Posterior vena cava (tissue), 2 donors: Measurements from ENCODE around the gene ILF3. TPM values are rescaled to one million over a fixed set of nuclear protein-coding genes. Genes with fewer than 3 reads are reported as not detected.

Source experiments
- DNase-seq: peaks from one replicate; pipeline ENCODE4 v3.0.0-alpha.2; 2020; ENCODE audit warnings: low spot score
- intact Hi-C, 2 donors: fragments of 100-400 bp; cut with DNase I; formaldehyde crosslinking; loops; one replicate each; pipeline versions ENCODE4 v1.14.1 to v1.14.2; 2022 to 2023
- microRNA-seq, 2 donors: library from miRNA; unstranded; fragments of <30 nt; microRNA quantifications; one replicate each; pipeline ENCODE4 v1.2.0, GENCODE V29; 2020 to 2021; ENCODE audit warnings: borderline microRNAs expressed in 2 of 2
- total RNA-seq, 2 donors: library from RNA; stranded (reverse); fragmentation: NEBNext Ultra II Directional; extraction: Animal tissue kit (Norgen Biotek cat#: 25700); gene quantifications; one replicate each; pipeline ENCODE4 v1.2.1, GENCODE V29; 2021
- donor health status: DM: yes; HTN: yes; CAD: no.
- donor health status: DM: yes; HTN: yes; CAD: no.

Gene ILF3
- total RNA-seq, 2 donors from 2014 or later = 139 to 154 TPM

DNA sequence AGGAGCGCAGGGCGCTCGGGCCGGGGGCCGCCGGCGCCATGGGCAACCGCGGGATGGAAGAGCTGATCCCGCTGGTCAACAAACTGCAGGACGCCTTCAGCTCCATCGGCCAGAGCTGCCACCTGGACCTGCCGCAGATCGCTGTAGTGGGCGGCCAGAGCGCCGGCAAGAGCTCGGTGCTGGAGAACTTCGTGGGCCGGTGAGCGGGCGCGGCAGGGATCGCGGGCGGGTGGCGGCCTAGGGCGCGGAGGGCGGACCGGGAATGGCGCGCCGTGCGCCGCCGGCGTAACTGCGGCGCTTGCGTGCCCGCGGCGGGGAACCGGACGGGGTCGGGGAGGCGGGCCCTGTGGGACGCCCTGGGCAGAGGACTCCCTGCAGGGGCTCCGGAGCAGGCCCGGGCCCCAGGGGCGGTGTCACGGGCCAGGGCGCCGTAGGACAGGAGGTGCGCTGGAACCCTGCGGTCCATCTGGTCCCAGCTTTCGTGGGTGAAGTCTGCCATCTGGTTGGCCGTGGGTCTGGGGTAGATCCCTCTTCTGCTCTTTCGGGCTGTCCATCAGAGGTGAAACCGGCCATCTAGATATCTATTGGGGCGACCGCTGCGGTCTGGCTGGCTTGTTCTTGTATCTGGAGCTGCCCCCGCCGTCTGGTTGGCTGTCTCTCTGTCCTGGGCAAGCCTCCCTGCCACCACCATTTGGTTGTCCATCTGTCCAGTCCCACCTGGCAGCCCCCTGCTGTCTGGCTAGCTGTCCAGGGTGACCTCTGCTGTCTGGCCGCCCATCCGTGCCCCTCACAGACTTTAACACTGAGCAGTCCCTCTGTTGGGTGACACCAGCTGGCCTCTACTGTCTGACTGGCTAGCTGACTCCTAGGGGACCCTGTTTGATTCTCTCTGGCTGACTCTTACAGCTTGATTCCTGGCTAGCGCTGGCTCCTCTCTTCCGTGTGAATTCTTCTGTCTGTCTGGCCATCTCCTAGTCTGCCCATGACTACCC lies 64.4 kb downstream of the ILF3 start:
- intact Hi-C loops = loop anchor here (1.0 to 10.0 kb wide), 3 partner anchors 35 to 146 kb away; no protein-coding TSS in a partner anchor

GRCh38 chr19:10719466-10719961 lies 65.4 kb downstream of the ILF3 start:
- no peak for DNase-seq
- intact Hi-C loops = loop anchor here (5.0 to 10.0 kb wide), 2 partner anchors 48 to 145 kb away; no protein-coding TSS in a partner anchor

More for the DNA sequence above, 64.4 kb downstream of the ILF3 start:
- DNase-seq = peak; percentile 90

GRCh38 chr19:10720607-10721125 lies 66.5 kb downstream of the ILF3 start:
- intact Hi-C loops = no loop called here
- no peak for DNase-seq

DNA sequence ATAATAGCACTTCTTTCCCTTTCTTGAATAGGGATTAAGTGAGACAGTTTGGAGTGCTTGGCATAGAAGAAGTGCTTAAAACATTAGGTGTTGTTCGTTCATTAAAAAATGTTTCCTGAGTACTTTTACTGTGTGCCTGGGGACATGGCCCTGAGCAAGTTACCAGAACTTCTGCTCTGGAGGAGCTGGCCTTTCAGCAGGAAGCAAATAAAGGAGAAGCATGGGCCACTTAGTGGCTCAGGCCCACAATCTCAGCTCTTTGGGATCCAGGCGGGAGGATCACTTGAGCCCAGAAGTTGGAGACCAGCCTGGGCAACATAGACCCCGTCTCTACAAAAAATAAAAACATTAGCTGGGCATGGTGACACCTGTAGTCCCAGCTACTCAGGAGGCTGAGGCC lies 69.4 kb downstream of the ILF3 start:
- DNase-seq = no peak
- intact Hi-C loops = no loop called here

DNA sequence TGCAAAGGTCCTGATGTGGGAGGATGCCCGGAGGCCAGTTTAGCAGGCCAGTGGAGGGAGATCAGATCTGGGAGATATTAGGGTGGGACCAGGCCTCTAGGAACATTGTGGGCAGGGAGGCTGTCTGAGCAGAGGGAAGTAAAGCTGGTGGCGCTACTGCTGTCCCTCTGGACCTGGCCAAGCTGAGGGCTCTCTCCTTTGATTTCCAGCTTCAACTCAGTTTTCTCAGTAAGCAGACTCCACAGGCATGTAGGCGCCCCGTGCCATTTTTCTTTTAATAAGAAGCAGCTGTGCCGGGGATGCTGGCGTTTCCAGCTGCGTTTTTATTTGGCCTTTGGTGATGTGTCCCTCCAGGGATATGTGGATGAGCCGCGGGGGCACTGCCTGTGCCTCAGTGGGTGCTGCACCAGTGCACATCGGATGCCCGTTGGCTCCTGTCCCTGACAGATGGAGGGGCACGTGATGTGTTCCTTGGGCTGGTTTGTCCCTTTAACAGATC lies 70.5 kb downstream of the ILF3 start:
- intact Hi-C loops = no loop called here
- no peak for DNase-seq

DNA sequence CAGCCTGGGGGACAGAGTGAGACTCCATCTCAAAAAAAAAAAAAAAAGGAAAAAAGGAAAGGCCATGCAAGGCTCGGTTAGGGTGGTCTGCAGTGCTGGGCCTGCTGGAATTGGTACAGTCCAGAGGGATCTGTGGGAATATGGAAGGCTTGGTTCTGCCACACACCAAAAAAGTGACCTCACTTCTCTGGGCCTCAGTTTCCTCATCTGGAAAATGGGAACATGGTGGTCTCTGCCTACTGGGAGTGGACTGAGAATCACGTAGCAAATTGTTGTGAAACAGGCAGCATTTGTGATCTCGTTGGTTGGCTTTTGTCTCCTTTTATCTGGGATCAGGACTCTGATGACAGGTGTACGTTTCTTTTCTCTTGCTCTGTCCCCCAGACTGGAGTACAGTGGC lies 71.3 kb downstream of the ILF3 start:
- intact Hi-C loops = no loop called here
- DNase-seq = no peak

DNA sequence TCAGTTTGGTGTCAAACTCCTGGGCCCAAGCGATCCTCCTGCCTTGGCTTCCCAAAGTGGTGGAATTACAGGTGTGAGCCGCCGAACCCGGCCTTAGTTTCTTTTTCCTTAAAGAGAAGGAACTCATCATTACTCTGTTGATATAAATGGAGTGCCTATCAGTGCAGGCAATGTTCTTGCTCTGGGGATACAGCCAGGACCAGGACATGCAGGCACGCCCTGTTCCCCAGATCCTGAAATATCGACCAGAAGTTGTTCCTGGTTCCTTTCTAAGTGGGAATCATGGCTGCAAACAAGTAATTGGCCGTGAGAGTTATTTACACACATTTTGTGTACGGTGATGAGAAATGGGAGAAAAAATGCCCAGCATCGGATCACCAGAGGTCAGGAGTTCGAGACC lies 72.1 kb downstream of the ILF3 start:
- no peak for DNase-seq
- intact Hi-C loops = no loop called here

DNA sequence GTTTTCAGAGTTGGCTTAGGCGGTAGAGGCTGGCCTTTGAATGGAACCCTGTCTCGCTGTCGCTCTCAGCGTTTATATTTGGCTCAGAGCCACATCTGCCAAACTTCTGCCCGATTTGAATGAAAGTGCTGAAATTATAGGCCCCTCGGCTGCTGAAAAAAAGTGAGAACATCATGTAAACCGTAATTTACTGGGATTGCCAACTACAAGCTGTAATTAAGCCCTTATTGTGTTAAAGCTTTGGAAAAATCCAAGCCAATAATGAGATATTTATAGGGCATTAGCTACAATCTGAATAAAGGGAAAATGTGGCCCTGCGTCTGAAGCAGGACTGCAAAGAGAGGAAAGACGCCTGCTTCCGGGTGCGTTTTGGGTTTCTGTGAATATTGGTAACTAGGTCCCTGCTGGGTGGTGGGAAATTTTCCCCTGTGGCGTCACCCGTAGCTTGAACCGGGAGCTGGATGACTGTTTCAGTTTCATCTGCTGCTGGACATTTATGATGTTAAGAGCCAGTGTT lies 73.6 kb downstream of the ILF3 start:
- intact Hi-C loops = no loop called here
- no peak for DNase-seq

DNA sequence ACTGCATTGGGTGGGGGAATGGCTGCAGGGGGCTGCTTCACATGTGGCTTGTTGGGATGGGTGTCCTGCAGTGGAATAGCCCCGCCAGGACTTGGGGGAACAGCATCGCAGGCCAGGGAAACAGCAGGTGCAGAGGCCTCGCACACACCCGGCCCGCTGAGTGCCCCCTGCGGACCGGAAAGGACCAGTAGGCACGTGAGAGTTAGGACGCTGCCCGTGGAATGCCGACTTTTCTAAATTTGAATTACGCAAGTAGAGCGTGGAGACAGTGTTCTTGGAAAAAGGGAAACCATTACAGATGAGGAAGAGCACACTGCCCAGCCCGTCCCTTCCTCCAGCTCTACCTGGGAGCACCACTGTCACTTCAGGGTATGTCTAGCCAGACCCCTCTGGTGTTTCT lies 75.3 kb downstream of the ILF3 start:
- intact Hi-C loops = no loop called here
- DNase-seq = no peak

DNA sequence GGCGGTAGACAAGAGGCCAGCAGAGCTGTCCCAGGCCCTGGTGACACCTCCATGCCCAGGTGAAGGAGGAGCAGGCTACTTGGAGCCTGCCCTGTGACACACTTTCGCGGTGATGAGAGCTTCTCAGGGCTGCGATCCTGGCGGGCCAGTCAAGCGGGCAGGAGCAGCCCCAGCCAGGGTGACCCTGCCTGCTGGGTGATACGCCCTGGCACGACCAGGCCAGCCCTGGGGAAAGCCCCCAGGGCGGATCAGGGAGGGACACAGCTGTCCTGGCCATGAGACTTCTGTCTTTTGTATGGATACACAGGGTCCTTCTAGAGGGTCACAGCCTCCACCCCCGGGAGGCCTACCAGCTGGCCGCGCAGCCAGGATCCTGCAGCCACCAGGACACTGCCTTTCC lies 76.8 kb downstream of the ILF3 start:
- DNase-seq = no peak
- intact Hi-C loops = no loop called here

- DNase-seq = no peak
- intact Hi-C loops = no loop called here
Observed at GRCh38 chr19:10735741-10736140, 81.6 kb downstream of the ILF3 start.

DNA sequence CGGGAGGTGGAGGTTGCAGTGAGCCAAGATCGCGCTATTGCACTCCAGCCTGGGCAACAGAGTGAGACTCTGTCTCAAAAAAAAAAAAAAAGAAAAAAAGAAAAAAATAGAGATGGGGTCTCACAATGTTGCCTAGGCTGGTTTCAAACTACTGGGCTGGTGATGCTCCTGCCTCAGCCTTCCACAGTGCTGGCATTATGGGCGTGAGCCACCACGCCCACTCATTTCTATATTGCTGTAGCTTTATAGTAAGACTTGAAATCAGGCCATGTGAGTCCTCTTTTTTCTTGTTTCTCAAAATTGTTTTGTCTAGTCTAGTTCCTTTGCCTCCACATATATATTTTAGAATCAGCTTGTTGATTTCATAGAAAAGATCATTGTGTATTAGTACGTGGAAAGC lies 82.0 kb downstream of the ILF3 start:
- intact Hi-C loops = no loop called here

GRCh38 chr19:10736916-10737551 lies 82.9 kb downstream of the ILF3 start:
- no peak for DNase-seq
- intact Hi-C loops = no loop called here

More for the DNA sequence above, 82.0 kb downstream of the ILF3 start:
- DNase-seq = no peak

DNA sequence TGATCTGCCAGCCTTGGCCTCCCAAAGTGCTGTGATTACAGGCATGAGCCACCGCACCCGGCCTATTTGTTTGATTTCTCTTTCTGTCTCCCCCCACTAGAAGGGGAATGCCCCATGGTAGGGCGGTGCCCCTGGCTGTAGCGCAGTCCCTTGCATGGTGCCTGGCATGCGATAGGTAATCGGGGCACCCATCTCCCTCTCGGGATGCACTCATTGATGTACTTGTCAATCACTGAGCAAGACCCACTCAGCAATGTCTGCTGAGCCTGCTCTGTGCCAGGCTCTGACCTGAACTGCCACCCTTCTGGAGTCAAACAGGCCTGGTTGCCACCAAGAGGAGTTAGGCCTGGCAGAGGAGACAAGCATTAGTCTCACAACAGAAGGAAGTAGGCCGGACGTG lies 83.6 kb downstream of the ILF3 start:
- no peak for DNase-seq
- intact Hi-C loops = no loop called here

DNA sequence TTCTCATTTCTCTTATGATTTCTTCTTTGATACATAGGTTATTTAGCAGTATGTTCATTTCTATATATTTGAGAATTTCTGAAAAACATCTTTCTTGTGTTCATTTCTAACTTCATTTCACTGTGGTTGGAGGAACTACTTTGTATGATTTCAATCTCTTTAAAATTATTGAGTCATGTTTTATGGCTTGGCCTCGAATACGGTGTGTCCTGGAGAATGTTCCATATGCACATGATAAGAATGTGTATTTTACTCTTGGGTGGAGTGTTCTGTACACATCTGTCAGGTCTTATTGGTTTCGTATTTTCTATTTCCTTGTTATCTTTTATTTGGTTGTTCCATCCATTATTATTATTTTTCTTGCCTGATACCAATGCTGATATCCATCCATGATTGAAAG lies 86.7 kb downstream of the ILF3 start:
- intact Hi-C loops = no loop called here
- DNase-seq = no peak

Small RNAs within 50 kb of the gene (microRNA-seq; reads per million reads assigned to microRNA genes)
- 0 reads per million in 2 donors for gene MIR638

Other genes with a start within 250 kb of the ILF3 start
- gene PDE4A, start 233.8 kb upstream of the ILF3 start, total RNA-seq = 10 to 100 TPM; 10.9 to 12.8 TPM
- 10 to 100 TPM; 37.4 to 48.1 TPM for gene KEAP1, start 151.0 kb upstream of the ILF3 start, total RNA-seq
- gene S1PR5, start 136.9 kb upstream of the ILF3 start, total RNA-seq = not detected
- 10 to 100 TPM; 14.2 to 14.8 TPM for gene ATG4D, start 110.4 kb upstream of the ILF3 start, total RNA-seq
- 10 to 100 TPM; 15.1 to 16.5 TPM for gene KRI1, start 88.3 kb upstream of the ILF3 start, total RNA-seq
- gene CDKN2D, start 85.4 kb upstream of the ILF3 start, total RNA-seq = 10 to 100 TPM in 1 of 2 donors, 1 to 10 TPM in 1; 8.1 to 15.0 TPM
- not detected for gene AP1M2, start 67.0 kb upstream of the ILF3 start, total RNA-seq
- 100 to 1,000 TPM in 1 of 2 donors, 10 to 100 TPM in 1; 72.2 to 108 TPM for gene SLC44A2, start 28.8 kb upstream of the ILF3 start, total RNA-seq
- 10 to 100 TPM; 24.9 to 27.6 TPM for gene QTRT1, start 47.1 kb downstream of the ILF3 start, total RNA-seq
- 100 to 1,000 TPM in 1 of 2 donors, 10 to 100 TPM in 1; 94.9 to 107 TPM for gene DNM2, start 63.7 kb downstream of the ILF3 start, total RNA-seq
- gene TMED1, start 181.9 kb downstream of the ILF3 start, total RNA-seq = 10 to 100 TPM; 15.4 to 17.9 TPM
- 1 to 10 TPM; 2.0 to 2.3 TPM for gene C19orf38, start 194.1 kb downstream of the ILF3 start, total RNA-seq
- gene CARM1, start 217.2 kb downstream of the ILF3 start, total RNA-seq = 10 to 100 TPM; 35.1 to 42.1 TPM